ENCODE measurements around the gene ARL14. TPM values are rescaled to one million over a fixed set of nuclear protein-coding genes. Genes with fewer than 3 reads are reported as not detected.

Gene ARL14
- total RNA-seq, 6 experiments from 2014 or later, result 0.31 to 0.66 TPM; not detected in 4

GRCh38 chr3:160644491-160644890 lies 32.5 kb upstream of the ARL14 start:
- TF ChIP-seq CTCF (IDR thresholded peaks at IDR 0.05) (no peak), POLR2A (IDR thresholded peaks at IDR 0.05) (no peak)
- 44% methylated on average over 2 of the region's 2 CpGs for WGBS (ENCODE audit: insufficient coverage, low coverage, low lambda C conversion rate, missing lambda C conversion rate)
- no peaks in the 10 kb centered on the region for H3K4me1 ChIP-seq
- intact Hi-C loops (cut with DNase I), result no loop called here
- H3K27ac ChIP-seq, result no peak overlapping the region
- DNase-seq, result no peak
- no peaks in the 10 kb centered on the region for H3K36me3 ChIP-seq
- no peaks in the 10 kb centered on the region for H3K27me3 ChIP-seq
- no peaks in the 10 kb centered on the region for H3K9me3 ChIP-seq
- H3K4me3 ChIP-seq, result no peak overlapping the region
- ATAC-seq, result peak; percentile 45 to 58 (median 52)

DNA sequence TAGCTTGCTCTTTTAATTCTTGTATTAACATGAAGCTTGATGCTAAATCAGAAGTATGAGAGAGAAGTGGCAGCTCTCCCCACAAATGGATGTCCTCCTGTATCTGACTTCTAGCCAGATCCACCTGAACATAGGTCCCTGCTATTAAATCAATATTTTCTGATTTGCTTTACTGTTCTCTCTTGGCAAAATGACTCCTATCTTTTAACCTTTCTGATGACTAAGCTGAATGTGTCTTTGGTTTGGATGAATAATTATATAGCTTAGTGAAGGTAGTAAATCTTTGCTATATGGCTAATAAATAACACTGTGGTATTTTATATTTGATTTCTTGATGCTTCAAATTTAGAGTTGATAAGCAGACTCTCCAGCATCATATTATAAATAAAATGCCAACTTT lies 28.3 kb upstream of the ARL14 start:
- Histone ChIP-seq H3K9me3 (no peaks in the 10 kb centered on the region), H3K4me3 (no peak overlapping the region), H3K36me3 (no peaks in the 10 kb centered on the region), H3K27me3 (no peaks in the 10 kb centered on the region), H3K27ac (no peak overlapping the region), H3K4me1 (no peaks in the 10 kb centered on the region)
- intact Hi-C loops (cut with DNase I), result no loop called here
- TF ChIP-seq CTCF (IDR thresholded peaks at IDR 0.05), result no peak
- TF ChIP-seq POLR2A (IDR thresholded peaks at IDR 0.05), result no peak
- ATAC-seq, result peak in 1 of 4 donors; percentile 62
- no peak for DNase-seq

GRCh38 chr3:160649596-160649995 lies 27.4 kb upstream of the ARL14 start:
- Histone ChIP-seq H3K4me3 (no peak overlapping the region), H3K36me3 (no peaks in the 10 kb centered on the region), H3K27me3 (no peaks in the 10 kb centered on the region), H3K27ac (no peak overlapping the region), H3K4me1 (no peaks in the 10 kb centered on the region), H3K9me3 (no peaks in the 10 kb centered on the region)
- TF ChIP-seq POLR2A (IDR thresholded peaks at IDR 0.05) (no peak), CTCF (IDR thresholded peaks at IDR 0.05) (no peak)
- intact Hi-C loops (cut with DNase I), result no loop called here
- 82% methylated on average over 3 of the region's 3 CpGs for WGBS (ENCODE audit: insufficient coverage, low coverage, low lambda C conversion rate, missing lambda C conversion rate)
- DNase-seq (no peak), ATAC-seq (no peak)

DNA sequence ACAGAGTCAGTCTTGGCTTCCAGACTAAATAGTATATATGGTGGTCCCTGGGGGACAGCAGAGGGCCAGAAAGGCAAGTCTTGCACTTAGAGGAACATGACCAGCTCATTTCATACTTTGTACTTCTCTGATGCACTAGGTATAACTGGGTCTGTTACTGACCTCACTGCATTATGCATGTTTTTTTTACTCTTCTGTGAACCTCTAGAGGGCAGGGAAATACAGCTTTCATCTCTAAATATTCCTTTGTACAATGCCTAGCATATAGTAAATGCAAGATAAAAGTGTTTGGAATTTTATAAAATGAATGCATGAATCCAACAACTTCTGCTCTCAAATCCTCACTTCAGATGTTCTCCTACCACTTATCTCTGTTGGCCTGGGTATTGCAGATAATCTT lies 23.4 kb upstream of the ARL14 start:
- intact Hi-C loops (cut with DNase I), result no loop called here
- DNase-seq (no peak), ATAC-seq (peak; percentile 29 to 86 (median 61))

More for the DNA sequence above, 23.4 kb upstream of the ARL14 start:
- Histone ChIP-seq H3K4me3 (no peak overlapping the region), H3K27ac (no peak overlapping the region), H3K4me1 (no peaks in the 10 kb centered on the region), H3K27me3 (no peaks in the 10 kb centered on the region), H3K36me3 (no peaks in the 10 kb centered on the region), H3K9me3 (no peaks in the 10 kb centered on the region)
- TF ChIP-seq CTCF (IDR thresholded peaks at IDR 0.05), result peak; percentile 12 to 23 (median 16)
- no peak for TF ChIP-seq POLR2A (IDR thresholded peaks at IDR 0.05)
